Prostate gland (tissue), 2 donors: ENCODE data around the gene SDHC.

Source experiments
- POLR2A ChIP-seq: fragments of 450-650 bp; IDR thresholded peaks from one replicate; pipeline ENCODE4 v1.6.1; 2016; ENCODE audit warnings: antibody characterized with exemption, mild to moderate bottlenecking
- POLR2AphosphoS5 ChIP-seq: sonication (generic); formaldehyde crosslinking; IDR thresholded peaks from one replicate; pipeline ENCODE4 v1.6.1; 2017; ENCODE audit warnings: antibody characterized with exemption
- TF ChIP-seq, protein P1 (sequence below), 4 experiments: fragments of 200-600 bp in 2 of 4; fragments of 450-650 bp in 2 of 4; sonication (generic) in 2 of 4; IDR thresholded peaks; 1 replicate in 3 of 4; 2 replicates in 1 of 4; pipeline ENCODE4 v1.5.1; 2016 to 2019; ENCODE audit warnings: antibody characterized with exemption in 4 of 4, mild to moderate bottlenecking in 2 of 4, moderate library complexity in 2 of 4

DNA sequence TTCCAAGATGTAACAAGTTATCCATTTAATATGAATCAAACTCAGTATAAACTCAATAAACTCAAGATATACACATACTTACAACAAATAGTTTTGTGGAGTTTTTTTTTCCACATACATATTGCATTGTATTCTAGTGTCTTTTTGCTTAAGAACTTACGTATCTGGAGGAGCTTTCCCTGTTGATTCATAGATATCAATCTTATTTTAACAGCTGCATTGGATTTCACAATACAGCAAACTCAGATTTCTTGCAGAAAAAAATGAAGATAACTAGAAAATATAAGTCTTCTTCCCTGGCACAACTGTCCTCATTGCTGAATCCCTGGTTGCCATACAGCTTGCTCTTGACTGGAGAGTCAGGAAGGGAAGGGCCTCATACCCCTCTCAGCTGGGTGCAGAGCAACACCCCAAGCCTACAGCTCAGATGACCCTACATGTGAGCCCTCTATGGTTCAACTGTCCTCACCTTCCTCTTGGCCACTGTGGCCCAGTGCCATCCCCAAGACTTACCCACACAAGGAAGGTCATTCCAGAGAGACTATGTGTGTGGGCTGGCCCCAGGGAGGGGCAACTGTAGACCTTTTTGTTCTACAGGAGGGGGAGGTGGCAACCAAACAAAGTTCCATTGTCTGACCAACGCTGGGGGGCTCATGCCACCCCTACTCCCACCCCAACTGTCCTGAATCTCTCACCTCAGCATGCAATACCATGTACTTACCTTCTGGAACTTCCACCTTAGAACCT is 6.1 kb upstream of the SDHC start:
- TF ChIP-seq, protein P1, sequence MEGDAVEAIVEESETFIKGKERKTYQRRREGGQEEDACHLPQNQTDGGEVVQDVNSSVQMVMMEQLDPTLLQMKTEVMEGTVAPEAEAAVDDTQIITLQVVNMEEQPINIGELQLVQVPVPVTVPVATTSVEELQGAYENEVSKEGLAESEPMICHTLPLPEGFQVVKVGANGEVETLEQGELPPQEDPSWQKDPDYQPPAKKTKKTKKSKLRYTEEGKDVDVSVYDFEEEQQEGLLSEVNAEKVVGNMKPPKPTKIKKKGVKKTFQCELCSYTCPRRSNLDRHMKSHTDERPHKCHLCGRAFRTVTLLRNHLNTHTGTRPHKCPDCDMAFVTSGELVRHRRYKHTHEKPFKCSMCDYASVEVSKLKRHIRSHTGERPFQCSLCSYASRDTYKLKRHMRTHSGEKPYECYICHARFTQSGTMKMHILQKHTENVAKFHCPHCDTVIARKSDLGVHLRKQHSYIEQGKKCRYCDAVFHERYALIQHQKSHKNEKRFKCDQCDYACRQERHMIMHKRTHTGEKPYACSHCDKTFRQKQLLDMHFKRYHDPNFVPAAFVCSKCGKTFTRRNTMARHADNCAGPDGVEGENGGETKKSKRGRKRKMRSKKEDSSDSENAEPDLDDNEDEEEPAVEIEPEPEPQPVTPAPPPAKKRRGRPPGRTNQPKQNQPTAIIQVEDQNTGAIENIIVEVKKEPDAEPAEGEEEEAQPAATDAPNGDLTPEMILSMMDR (IDR thresholded peaks at IDR 0.05): no peak
- TF ChIP-seq POLR2A (no peak), POLR2AphosphoS5 (no peak)
